Adrenal gland (tissue), 19 donors: ENCODE data around the gene OR51Q1. TPM values are rescaled to one million over a fixed set of nuclear protein-coding genes. Genes with fewer than 3 reads are reported as not detected.

Experiments
- DNase-seq, 7 donors: peaks; one replicate each; pipeline ENCODE4 v3.0.0-alpha.2; 2019 to 2020
- H3K27ac ChIP-seq, 5 donors: fragments of 200-600 bp; sonication (generic) in 4 of 5; 1 replicate in 3 of 5; 2 replicates in 2 of 5; pipeline versions ENCODE4 v1.5.1 to v1.8.0; 2016 to 2020; ENCODE audit warnings: mild to moderate bottlenecking in 1 of 5
- H3K27me3 ChIP-seq: fragments of 200-600 bp; 2 replicates; pipeline ENCODE4 v1.8.0; 2021
- H3K36me3 ChIP-seq, 2 donors: fragments of 200-600 bp; replicated peaks in 1 of 2; 1 replicate in 1 of 2; 2 replicates in 1 of 2; pipeline versions ENCODE4 v1.5.1 to v1.8.0; 2018 to 2022
- H3K4me1 ChIP-seq, 2 donors: fragments of 200-600 bp; replicated peaks in 1 of 2; 1 replicate in 1 of 2; 2 replicates in 1 of 2; pipeline versions ENCODE4 v1.5.1 to v1.8.0; 2018 to 2021
- H3K4me3 ChIP-seq, 4 donors: fragments of 200-600 bp; sonication (generic) in 3 of 4; one replicate each; pipeline ENCODE4 v1.5.1; 2016 to 2018
- H3K9me3 ChIP-seq, 3 donors: fragments of 200-600 bp; sonication (generic) in 1 of 3; replicated peaks in 1 of 3; 1 replicate in 2 of 3; 2 replicates in 1 of 3; pipeline versions ENCODE4 v1.5.1 to v1.8.0; 2016 to 2021
- CTCF ChIP-seq, 6 experiments: fragments of 450-650 bp in 4 of 6; fragments of 200-600 bp in 2 of 6; sonication (generic) in 1 of 6; IDR thresholded peaks; 1 replicate in 5 of 6; 2 replicates in 1 of 6; pipeline versions ENCODE4 v1.5.1 to v1.8.0; 2016 to 2021; ENCODE audit warnings: antibody characterized with exemption in 6 of 6, mild to moderate bottlenecking in 2 of 6, moderate library complexity in 1 of 6
- POLR2A ChIP-seq, 2 donors: fragments of 450-650 bp; IDR thresholded peaks; one replicate each; pipeline ENCODE4 v1.6.1; 2017; ENCODE audit warnings: antibody characterized with exemption in 2 of 2, mild to moderate bottlenecking in 2 of 2, moderate library complexity in 1 of 2
- WGBS, 4 donors: extraction: QIAGEN DNeasy Blood & Tissue Kit in 2 of 4; methylation state at CpG; one replicate each; pipeline versions ENCODE4 v1.1.5 to v1.1.7; 2013 to 2017; 5-methylcytosine and 5-hydroxymethylcytosine counted together
- intact Hi-C, 2 donors: fragments of 100-400 bp; cut with DNase I; formaldehyde crosslinking; loops; one replicate each; pipeline versions ENCODE4 v1.14.1 to v1.15.0; 2022 to 2023
- long read RNA-seq, 10 donors: library from polyadenylated mRNA in 3 of 10; unstranded in 2 of 10; stranded (forward) in 1 of 10; transcript quantifications; one replicate each; pipeline ENCODE4 v2.0.0 and lab custom pipeline, GENCODE V29; 2021 to 2026
- polyA plus RNA-seq, 3 donors: library from polyadenylated mRNA; stranded (reverse); fragments of 200-250 nt in 2 of 3; fragments of 350-450 nt in 1 of 3; fragmentation: Illumina TruSeq in 1 of 3; extraction: RNeasy Lipid Tissue Mini Kit (QIAGEN cat#74804) in 1 of 3; gene quantifications; one replicate each; pipeline ENCODE4 v1.2.3, GENCODE V29; 2013 to 2014
- total RNA-seq, 9 donors: library from RNA; depleted of rRNA in 4 of 9; stranded (reverse); fragments of >200 nt in 4 of 9; fragments of 120-200 nt in 1 of 9; fragmentation: NEBNext Ultra II Directional in 1 of 9; extraction: Animal tissue kit (Norgen Biotek cat#: 25700) in 1 of 9; gene quantifications; one replicate each; pipeline versions ENCODE4 v1.1.0 to v1.2.4, GENCODE V29; 2013 to 2023
- donor health status: healthy with polysubstance abuse.
- donor health status: Bipolar disorder and iron deficiency.
- donor health status: DM: yes; HTN: yes; CAD: no.
- donor health status: DM: no; HTN: no; CAD: no.
- donor health status: DM: no; HTN: no; CAD: no.
- donor health status: DM: yes; HTN: yes; CAD: no.

Gene OR51Q1, protein sequence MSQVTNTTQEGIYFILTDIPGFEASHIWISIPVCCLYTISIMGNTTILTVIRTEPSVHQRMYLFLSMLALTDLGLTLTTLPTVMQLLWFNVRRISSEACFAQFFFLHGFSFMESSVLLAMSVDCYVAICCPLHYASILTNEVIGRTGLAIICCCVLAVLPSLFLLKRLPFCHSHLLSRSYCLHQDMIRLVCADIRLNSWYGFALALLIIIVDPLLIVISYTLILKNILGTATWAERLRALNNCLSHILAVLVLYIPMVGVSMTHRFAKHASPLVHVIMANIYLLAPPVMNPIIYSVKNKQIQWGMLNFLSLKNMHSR
- not detected for total RNA-seq
- not detected for polyA plus RNA-seq
- long read RNA-seq, donor 1, result 0 reads
- long read RNA-seq, donor 2, result 0 reads
- long read RNA-seq, donor 3, result 0 reads
- long read RNA-seq, donor 4, result 0 reads
- long read RNA-seq, donor 5, result 0 reads
- long read RNA-seq, donor 6, result 0 reads
- long read RNA-seq, donor 7, result 0 reads
- long read RNA-seq, donor 8, result 0 reads
- long read RNA-seq, donor 9, result 0 reads
- long read RNA-seq, donor 10, result 0 reads

DNA sequence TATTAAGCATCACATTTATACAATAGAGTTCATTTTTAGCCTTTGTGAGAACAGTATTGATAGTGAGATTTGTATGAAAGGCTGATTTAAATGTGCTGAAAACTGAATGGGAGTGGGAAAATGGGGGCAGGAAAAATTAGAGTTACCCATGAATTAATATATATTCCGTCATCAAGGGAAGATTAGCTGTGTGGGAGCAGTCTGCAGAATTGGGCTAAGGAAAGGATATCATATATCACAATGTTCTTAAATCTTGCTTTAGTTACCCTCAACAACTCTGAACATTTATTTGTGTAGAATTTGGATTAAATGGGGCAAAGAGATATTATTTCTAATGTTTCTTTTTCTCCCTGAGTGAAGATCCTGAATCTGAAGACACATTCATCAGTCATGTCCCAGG, at the start of gene OR51Q1:
OR51Q1 (plus strand) TSS at position 301 of the 400 bp plus-strand sequence; CDS start at position 391, 90 bp downstream.
- no peaks in the 10 kb centered on the region for H3K27me3 ChIP-seq
- TF ChIP-seq CTCF (IDR thresholded peaks at IDR 0.05) (no peak), POLR2A (IDR thresholded peaks at IDR 0.05) (no peak)
- intact Hi-C loops, result no loop called here
- WGBS, 4 donors, result 67 to 84% (median 80%) methylated on average over 1 of the region's 1 CpG
- H3K4me1 ChIP-seq, result no peaks in the 10 kb centered on the region
- no peaks in the 10 kb centered on the region for H3K9me3 ChIP-seq
- H3K4me3 ChIP-seq, result no peak within 1 kb of the TSS
- no peaks in the 10 kb centered on the region for H3K36me3 ChIP-seq
- H3K27ac ChIP-seq, result no peak within 1 kb of the TSS
- no peak for DNase-seq

DNA sequence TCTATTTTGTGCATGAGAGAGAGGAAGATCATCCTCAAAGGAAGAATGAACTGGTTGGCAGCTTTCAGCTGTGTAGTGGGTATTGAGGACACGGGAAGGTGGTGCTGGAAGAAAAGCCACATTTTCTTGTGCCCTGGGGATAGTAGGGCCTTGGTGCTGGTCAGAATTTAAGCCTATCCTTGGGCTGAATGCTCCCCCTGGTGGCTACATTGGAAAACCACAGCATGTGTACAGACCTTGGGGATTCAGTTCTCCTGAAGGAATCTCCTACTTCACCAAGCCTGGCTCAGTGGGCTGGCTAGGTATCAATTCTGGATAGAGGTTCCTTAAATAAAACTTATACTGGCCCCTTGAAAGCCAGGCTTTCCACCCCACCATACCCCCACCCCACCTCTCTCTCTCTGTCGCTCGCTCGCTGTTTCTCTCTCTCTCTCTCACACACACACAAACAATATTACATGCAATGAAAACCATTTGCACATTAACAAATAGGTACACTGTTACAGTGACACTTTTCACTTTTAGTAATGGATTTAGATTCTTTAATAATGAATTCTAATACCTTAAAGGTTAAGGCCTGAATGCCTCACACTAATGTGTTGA, 41.1 kb upstream of the OR51Q1 start:
- H3K27ac ChIP-seq, result no peak overlapping the region
- WGBS, 4 donors, result 61 to 75% (median 72%) methylated on average over 4 of the region's 4 CpGs
- no peaks in the 10 kb centered on the region for H3K36me3 ChIP-seq
- no peaks in the 10 kb centered on the region for H3K4me1 ChIP-seq
- DNase-seq, result peak; percentile 55 to 79 (median 66)
- intact Hi-C loops, result loop anchor here in 1 of 2 donors (5.0 to 10.0 kb wide), 2 partner anchors 179 to 256 kb away; partner anchors contain the start of gene OR51V1
- H3K27me3 ChIP-seq, result no peaks in the 10 kb centered on the region
- H3K9me3 ChIP-seq, result no peaks in the 10 kb centered on the region
- H3K4me3 ChIP-seq, result no peak overlapping the region
- TF ChIP-seq CTCF (IDR thresholded peaks at IDR 0.05) (peak; percentile 69 to 80 (median 76)), POLR2A (IDR thresholded peaks at IDR 0.05) (no peak)

DNA sequence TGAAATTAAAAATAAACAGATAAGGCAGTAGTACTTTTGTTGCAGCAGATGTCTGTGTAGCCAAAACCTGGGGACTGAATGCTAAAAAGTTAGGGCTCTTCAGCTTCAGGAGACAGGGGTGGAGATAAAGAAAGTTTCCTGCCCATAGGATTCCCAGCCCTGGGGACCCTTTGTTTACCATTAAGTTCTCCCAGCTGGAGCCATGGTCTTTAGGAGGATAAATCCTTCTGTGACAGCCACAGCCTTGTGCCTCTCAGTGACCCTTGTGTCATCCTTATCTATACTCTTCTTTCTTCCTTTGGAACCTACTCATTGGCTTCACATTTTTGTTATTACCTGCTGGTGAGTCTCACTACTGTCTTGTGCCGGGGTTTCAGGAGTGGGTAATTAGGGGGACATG, 38.3 kb upstream of the OR51Q1 start, which contains the start of gene OR51M1:
OR51M1 (plus strand) TSS at position 237 of the 400 bp plus-strand sequence. CDS start 5,587 bp downstream, outside the sequence.
- Histone ChIP-seq H3K4me1 (no peaks in the 10 kb centered on the region), H3K4me3 (no peak within 1 kb of the TSS), H3K27ac (no peak within 1 kb of the TSS), H3K9me3 (no peaks in the 10 kb centered on the region), H3K27me3 (no peaks in the 10 kb centered on the region), H3K36me3 (no peaks in the 10 kb centered on the region)
- intact Hi-C loops, result loop anchor here in 1 of 2 donors (5.0 to 10.0 kb wide), 2 partner anchors 181 to 259 kb away; partner anchors contain the start of gene OR51V1
- DNase-seq, result no peak
- WGBS, 4 donors, result 63 to 88% (median 73%) methylated on average over 1 of the region's 1 CpG
- TF ChIP-seq POLR2A (IDR thresholded peaks at IDR 0.05) (no peak), CTCF (IDR thresholded peaks at IDR 0.05) (no peak)

DNA sequence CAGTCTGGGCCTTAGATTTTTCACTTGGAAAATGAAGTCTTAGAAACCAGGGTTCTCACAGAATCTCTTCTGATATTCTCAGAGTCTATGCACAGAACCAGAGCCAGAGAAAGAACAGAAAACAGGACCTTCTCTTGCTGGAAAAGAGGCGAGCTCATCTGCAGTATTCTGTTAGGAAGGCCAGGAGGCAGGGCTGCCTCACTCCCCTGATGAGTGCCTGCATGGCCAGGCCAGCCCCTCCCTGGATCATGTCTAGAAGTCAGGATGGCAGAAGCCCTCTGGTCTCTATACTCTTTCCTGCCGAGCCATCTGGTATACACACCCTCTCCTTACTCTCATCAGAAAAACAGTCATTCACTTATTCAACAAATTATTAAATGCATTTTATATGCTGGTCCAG, 37.6 kb upstream of the OR51Q1 start:
- no peak overlapping the region for H3K27ac ChIP-seq
- H3K4me1 ChIP-seq, result no peaks in the 10 kb centered on the region
- no peak for DNase-seq
- intact Hi-C loops, result loop anchor here in 1 of 2 donors (5.0 to 10.0 kb wide), 2 partner anchors 182 to 260 kb away; partner anchors contain the start of gene OR51V1
- TF ChIP-seq CTCF (IDR thresholded peaks at IDR 0.05) (no peak), POLR2A (IDR thresholded peaks at IDR 0.05) (no peak)
- H3K27me3 ChIP-seq, result no peaks in the 10 kb centered on the region
- H3K9me3 ChIP-seq, result no peaks in the 10 kb centered on the region
- no peak overlapping the region for H3K4me3 ChIP-seq
- no peaks in the 10 kb centered on the region for H3K36me3 ChIP-seq
- 63 to 84% (median 67%) methylated on average over 2 of the region's 2 CpGs for WGBS, 4 donors
